Psoas muscle (tissue), 8 donors: Measurements from ENCODE around the gene TOMM5. TPM values are rescaled to one million over a fixed set of nuclear protein-coding genes. Genes with fewer than 3 reads are reported as not detected.

Experiments used
- ATAC-seq, 4 donors: fragments of 200-7000 bp; cut with Tn5 transposase; one replicate each; pipeline ENCODE4 v1.9.1; 2020; ENCODE audit warnings: moderate library complexity in 3 of 4, mild to moderate bottlenecking in 2 of 4
- DNase-seq, 2 donors: peaks; one replicate each; pipeline ENCODE4 v3.0.0-alpha.2; 2020
- H3K27ac ChIP-seq: fragments of 200-600 bp; one replicate; pipeline ENCODE4 v1.8.0; 2022
- H3K27me3 ChIP-seq, 3 donors: fragments of 200-600 bp in 1 of 3; one replicate each; pipeline versions ENCODE4 v1.6.1 to v1.8.0; 2013 to 2022; ENCODE audit warnings: low read length in 2 of 3, mild to moderate bottlenecking in 2 of 3, moderate library complexity in 1 of 3; ENCODE audit not compliant: insufficient read depth in 3 of 3
- H3K36me3 ChIP-seq, 2 donors: fragments of 200-600 bp in 1 of 2; one replicate each; pipeline versions ENCODE4 v1.6.1 to v1.8.0; 2013 to 2022; ENCODE audit warnings: low read depth in 1 of 2, mild to moderate bottlenecking in 1 of 2, moderate library complexity in 1 of 2; ENCODE audit not compliant: insufficient read depth in 1 of 2
- H3K4me1 ChIP-seq: fragments of 200-600 bp; one replicate; pipeline ENCODE4 v1.8.0; 2022
- H3K4me3 ChIP-seq: fragments of 200-600 bp; one replicate; pipeline ENCODE4 v1.8.0; 2022; ENCODE audit warnings: mild to moderate bottlenecking
- H3K9me3 ChIP-seq: fragments of 200-600 bp; one replicate; pipeline ENCODE4 v1.8.0; 2022
- WGBS, 3 donors: extraction: QIAGEN DNeasy Blood & Tissue Kit; methylation state at CpG; one replicate each; pipeline versions ENCODE4 v1.1.6 to v1.1.7; 2013; 5-methylcytosine and 5-hydroxymethylcytosine counted together
- intact Hi-C, 2 donors: fragments of 100-400 bp; cut with DNase I; formaldehyde crosslinking; loops; one replicate each; pipeline versions ENCODE4 v1.11.0 to v1.14.2; 2022
- polyA plus RNA-seq, 3 donors: library from polyadenylated mRNA; stranded (reverse); fragments of 200-250 nt; gene quantifications; one replicate each; pipeline ENCODE4 v1.2.3, GENCODE V29; 2013
- total RNA-seq, 4 donors: library from RNA; stranded (reverse); fragmentation: NEBNext Ultra II Directional in 2 of 4; extraction: Animal tissue kit (Norgen Biotek cat#: 25700) in 2 of 4; gene quantifications; one replicate each; pipeline versions ENCODE4 v1.2.1 to v1.2.4, GENCODE V29; 2021 to 2023
- TF ChIP-seq, protein P1 (sequence below): fragments of 200-600 bp; IDR thresholded peaks from one replicate; pipeline ENCODE4 v1.8.0; 2022; ENCODE audit warnings: antibody characterized with exemption
- donor health status: healthy with polysubstance abuse.
- donor health status: DM: no; HTN: no; CAD: no; lungs with moderate emphysema.
- donor health status: Bipolar disorder and iron deficiency.
- donor health status: healthy.
- donor health status: DM: yes; HTN: yes; CAD: no.
- donor health status: DM: no; HTN: no; CAD: no.
- donor health status: DM: no; HTN: no; CAD: no.
- donor health status: DM: yes; HTN: yes; CAD: no.

Gene TOMM5
- total and polyA plus RNA-seq, 7 donors = 65.2 to 280 (median 104) TPM

DNA sequence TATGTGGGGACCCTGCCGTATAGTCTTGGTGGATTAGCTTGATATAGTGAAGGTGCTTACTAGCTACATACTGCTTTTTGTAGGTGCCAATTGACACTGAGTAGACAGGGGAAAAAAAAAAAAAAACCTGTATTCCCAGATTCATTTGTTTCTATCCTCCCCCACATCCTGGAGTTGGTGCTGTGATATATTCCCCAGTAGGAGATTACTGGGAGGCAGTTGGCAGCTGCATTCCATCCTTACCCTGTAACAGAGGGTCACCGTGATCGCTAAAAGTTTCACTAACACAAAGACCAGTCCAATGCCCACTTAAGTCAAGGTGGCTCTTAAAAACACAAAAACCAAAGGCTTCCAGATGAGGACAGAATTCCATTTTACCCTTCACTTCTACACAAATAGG lies 27.4 kb upstream of the TOMM5 start:
- Histone ChIP-seq H3K4me3 (no peak overlapping the region), H3K4me1 (no peaks in the 10 kb centered on the region), H3K36me3 (no peaks in the 10 kb centered on the region), H3K27me3 (no peaks in the 10 kb centered on the region), H3K9me3 (no peaks in the 10 kb centered on the region), H3K27ac (no peak overlapping the region)
- DNase-seq = no peak
- WGBS, 3 donors = 70 to 81% (median 76%) methylated on average over 3 of the region's 3 CpGs
- TF ChIP-seq, protein P1, sequence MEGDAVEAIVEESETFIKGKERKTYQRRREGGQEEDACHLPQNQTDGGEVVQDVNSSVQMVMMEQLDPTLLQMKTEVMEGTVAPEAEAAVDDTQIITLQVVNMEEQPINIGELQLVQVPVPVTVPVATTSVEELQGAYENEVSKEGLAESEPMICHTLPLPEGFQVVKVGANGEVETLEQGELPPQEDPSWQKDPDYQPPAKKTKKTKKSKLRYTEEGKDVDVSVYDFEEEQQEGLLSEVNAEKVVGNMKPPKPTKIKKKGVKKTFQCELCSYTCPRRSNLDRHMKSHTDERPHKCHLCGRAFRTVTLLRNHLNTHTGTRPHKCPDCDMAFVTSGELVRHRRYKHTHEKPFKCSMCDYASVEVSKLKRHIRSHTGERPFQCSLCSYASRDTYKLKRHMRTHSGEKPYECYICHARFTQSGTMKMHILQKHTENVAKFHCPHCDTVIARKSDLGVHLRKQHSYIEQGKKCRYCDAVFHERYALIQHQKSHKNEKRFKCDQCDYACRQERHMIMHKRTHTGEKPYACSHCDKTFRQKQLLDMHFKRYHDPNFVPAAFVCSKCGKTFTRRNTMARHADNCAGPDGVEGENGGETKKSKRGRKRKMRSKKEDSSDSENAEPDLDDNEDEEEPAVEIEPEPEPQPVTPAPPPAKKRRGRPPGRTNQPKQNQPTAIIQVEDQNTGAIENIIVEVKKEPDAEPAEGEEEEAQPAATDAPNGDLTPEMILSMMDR = no peak
- no peak for ATAC-seq
- intact Hi-C loops = loop anchor here in 1 of 2 donors (10.0 kb wide), 1 partner anchor 115 kb away; no protein-coding TSS in a partner anchor

DNA sequence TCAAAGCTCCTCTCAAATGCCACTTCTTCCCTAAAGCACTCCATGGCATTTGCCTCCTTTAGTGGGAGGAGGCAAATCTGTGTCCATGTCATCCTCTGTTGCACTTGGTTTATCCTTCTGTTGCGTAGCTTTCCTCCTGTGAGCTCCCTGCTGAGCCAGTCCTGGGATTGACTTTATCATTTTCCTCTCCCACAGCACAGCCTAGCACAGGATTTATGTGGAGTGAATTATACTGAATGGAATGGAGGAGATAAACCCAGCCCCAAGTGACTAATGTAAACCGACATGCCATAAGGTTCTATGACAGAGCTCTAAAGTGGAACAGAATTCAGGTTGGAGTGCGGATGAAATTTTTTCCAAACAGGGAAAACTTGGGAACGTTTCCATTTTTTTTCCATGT lies 26.4 kb upstream of the TOMM5 start:
- Histone ChIP-seq H3K36me3 (no peaks in the 10 kb centered on the region), H3K4me3 (no peak overlapping the region), H3K27ac (no peak overlapping the region), H3K4me1 (no peaks in the 10 kb centered on the region), H3K9me3 (no peaks in the 10 kb centered on the region), H3K27me3 (no peaks in the 10 kb centered on the region)
- TF ChIP-seq, protein P1 = no peak
- no peak for DNase-seq
- WGBS, 3 donors = 86 to 92% (median 92%) methylated on average over 4 of the region's 4 CpGs
- ATAC-seq = no peak
- intact Hi-C loops = no loop called here

DNA sequence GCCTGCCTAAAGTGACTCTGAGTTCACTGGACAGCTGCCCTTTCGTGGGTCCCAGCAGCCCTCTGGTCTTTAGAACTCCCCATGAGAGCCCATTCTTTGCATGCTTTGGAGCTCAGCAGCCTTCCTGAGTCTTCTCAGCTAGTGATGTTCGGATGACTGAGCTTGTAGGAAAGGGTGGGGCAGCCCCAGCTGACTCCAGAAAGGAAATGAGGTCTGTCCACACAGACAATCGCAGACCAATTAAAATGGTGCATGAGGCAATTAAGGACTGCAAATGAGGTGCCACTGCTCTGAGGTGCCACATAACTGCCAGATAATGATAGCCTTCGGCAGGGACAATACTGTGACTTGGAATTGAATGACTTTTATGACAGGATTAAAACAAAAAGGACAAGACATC lies 25.4 kb upstream of the TOMM5 start:
- TF ChIP-seq, protein P1 = no peak
- no peaks in the 10 kb centered on the region for H3K4me1 ChIP-seq
- H3K9me3 ChIP-seq = no peaks in the 10 kb centered on the region
- ATAC-seq (peak in 1 of 4 donors; percentile 24), DNase-seq (no peak)
- H3K4me3 ChIP-seq = no peak overlapping the region
- WGBS, 3 donors = 49 to 51% (median 50%) methylated on average over 4 of the region's 4 CpGs
- intact Hi-C loops = no loop called here
- no peaks in the 10 kb centered on the region for H3K36me3 ChIP-seq
- no peaks in the 10 kb centered on the region for H3K27me3 ChIP-seq
- H3K27ac ChIP-seq = no peak overlapping the region

DNA sequence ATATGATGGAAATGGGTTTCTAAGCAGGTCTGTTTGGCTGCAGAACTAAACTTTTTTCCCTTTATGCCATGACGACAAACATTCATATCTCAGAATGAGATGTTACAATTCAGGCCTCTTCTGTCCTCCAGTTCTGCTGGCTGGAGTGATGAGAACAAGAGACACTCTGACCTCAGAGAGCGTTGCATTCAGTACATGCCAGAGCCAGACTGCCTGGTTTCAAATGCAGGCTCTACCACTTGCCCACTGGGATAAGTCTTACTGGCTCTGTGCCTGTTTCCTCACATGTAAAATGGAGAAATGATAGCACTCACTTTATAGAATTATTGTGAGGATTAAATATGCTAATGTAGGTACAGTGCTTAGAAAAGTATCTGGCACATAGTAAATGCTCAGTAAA lies 24.8 kb upstream of the TOMM5 start:
- TF ChIP-seq, protein P1 = no peak
- 55 to 65% (median 56%) methylated on average over 2 of the region's 2 CpGs for WGBS, 3 donors
- Histone ChIP-seq H3K9me3 (no peaks in the 10 kb centered on the region), H3K27ac (no peak overlapping the region), H3K36me3 (no peaks in the 10 kb centered on the region), H3K4me1 (no peaks in the 10 kb centered on the region), H3K27me3 (no peaks in the 10 kb centered on the region), H3K4me3 (no peak overlapping the region)
- intact Hi-C loops = no loop called here
- ATAC-seq (peak in 1 of 4 donors; percentile 55), DNase-seq (no peak)

DNA sequence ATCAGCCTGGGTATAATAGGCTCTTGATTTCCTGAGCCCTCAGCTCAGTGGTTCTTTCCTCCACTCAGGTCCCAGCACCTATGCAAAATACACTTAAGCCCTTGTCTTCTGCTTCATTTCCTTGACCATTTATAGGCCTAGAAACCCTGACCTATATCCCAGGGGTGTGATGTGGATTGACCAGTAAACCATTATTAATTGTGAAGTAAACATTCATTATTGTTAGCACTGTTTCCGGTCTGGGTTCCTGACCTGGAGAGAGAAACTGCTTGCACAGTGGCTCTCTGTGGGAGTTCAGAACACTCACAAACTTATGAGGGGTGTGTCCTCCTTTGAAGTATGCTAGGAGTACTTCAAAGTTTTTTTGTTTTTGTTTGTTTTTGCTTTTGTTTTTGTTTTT lies 19.6 kb upstream of the TOMM5 start:
- no peak for DNase-seq
- Histone ChIP-seq H3K4me3 (no peak overlapping the region), H3K4me1 (no peaks in the 10 kb centered on the region), H3K27me3 (no peaks in the 10 kb centered on the region), H3K27ac (no peak overlapping the region), H3K9me3 (no peaks in the 10 kb centered on the region), H3K36me3 (no peaks in the 10 kb centered on the region)
- WGBS, 3 donors = 56 to 85% (median 76%) methylated on average over 1 of the region's 1 CpG
- intact Hi-C loops = loop anchor here in 1 of 2 donors (5.0 kb wide), 1 partner anchor 155 kb away; no protein-coding TSS in a partner anchor
- ATAC-seq = no peak
- TF ChIP-seq, protein P1 = no peak
